ENCODE measurements around the gene RSPH6A. TPM values are rescaled to one million over a fixed set of nuclear protein-coding genes. Genes with fewer than 3 reads are reported as not detected.

RSPH6A gene
- total RNA-seq (under 1 TPM in 3 of 7 donors, not detected in 4; 0.19 to 0.41 (median 0.33) TPM), polyA plus RNA-seq (under 1 TPM in 1 of 3 donors, not detected in 2; 0.13 TPM)
- long read RNA-seq, donor 1 = 0 reads
- long read RNA-seq, donor 2 = 0 reads

- WGBS, 5 donors = 22 to 33% (median 27%) methylated on average over 35 to 40 of the region's 40 CpGs
- Histone ChIP-seq H3K4me3 (peak within 1 kb of the TSS in 7 of 8 donors; percentile 8 to 62 (median 27)), H3K9me3 (no peaks in the 10 kb centered on the region), H3K4me1 (peaks cover 0 to 38% (median 23%) of the 10 kb centered on the region in 6 donors), H3K36me3 (peaks cover 0 to 48% (median 8%) of the 10 kb centered on the region in 6 donors), H3K27me3 (replicated peaks in 1 of 7) (peaks cover 0 to 46% (median 3%) of the 10 kb centered on the region in 7 donors), H3K27ac (no peak within 1 kb of the TSS)
- TF ChIP-seq POLR2AphosphoS5 (IDR thresholded peaks at IDR 0.05) = peak in 1 of 3 donors; percentile 37
- no peak for TF ChIP-seq CTCF (IDR thresholded peaks at IDR 0.05 in 8 of 11, conservative IDR thresholded peaks at IDR 0.05 in 3 of 11)
- no peak for TF ChIP-seq POLR2A (IDR thresholded peaks at IDR 0.05)
- DNase-seq = no peak
- intact Hi-C loops (cut with DNase I; ENCODE audit: low total_unique reads) = no loop called here
Observed at GRCh38 chr19:45814851-45815480, at the start of gene RSPH6A. TSS of gene RSPH6A (minus strand) at chr19:45815308. CDS start at chr19:45815176, 132 bp downstream.

GRCh38 chr19:45864629-45865082 lies 49.5 kb upstream of the RSPH6A start:
- no peak overlapping the region for H3K27ac ChIP-seq
- peaks cover 0 to 19% (median 4%) of the 10 kb centered on the region in 6 donors for H3K36me3 ChIP-seq
- TF ChIP-seq CTCF (IDR thresholded peaks at IDR 0.05 in 8 of 11, conservative IDR thresholded peaks at IDR 0.05 in 3 of 11) = no peak
- peak overlapping the region in 2 of 8 donors; percentile 90 to 99 for H3K4me3 ChIP-seq
- 33 to 51% (median 39%) methylated on average over 12 of the region's 12 CpGs for WGBS, 5 donors
- no peaks in the 10 kb centered on the region for H3K9me3 ChIP-seq
- no peak for DNase-seq
- H3K4me1 ChIP-seq = peaks cover 25 to 45% (median 39%) of the 10 kb centered on the region in 6 donors
- intact Hi-C loops (cut with DNase I; ENCODE audit: low total_unique reads) = no loop called here
- H3K27me3 ChIP-seq (replicated peaks in 1 of 7) = peaks cover 0 to 28% (median 14%) of the 10 kb centered on the region in 7 donors

- Histone ChIP-seq H3K27ac (peak within 1 kb of the TSS in 4 of 8 donors; percentile 93 to 96 (median 94)), H3K4me3 (peak within 1 kb of the TSS; percentile 86 to 99 (median 92)), H3K9me3 (no peaks in the 10 kb centered on the region), H3K27me3 (replicated peaks in 1 of 7) (peaks cover 0 to 28% (median 14%) of the 10 kb centered on the region in 7 donors), H3K4me1 (peaks cover 25 to 49% (median 39%) of the 10 kb centered on the region in 6 donors), H3K36me3 (peaks cover 0 to 25% (median 10%) of the 10 kb centered on the region in 6 donors)
- DNase-seq = peak; percentile 90
- WGBS, 5 donors = 2 to 4% (median 3%) methylated on average over 37 to 71 of the region's 71 CpGs
- intact Hi-C loops (cut with DNase I; ENCODE audit: low total_unique reads) = no loop called here
- peak in 10 of 11 experiments; percentile 49 to 85 (median 70) for TF ChIP-seq CTCF (IDR thresholded peaks at IDR 0.05 in 8 of 11, conservative IDR thresholded peaks at IDR 0.05 in 3 of 11)
- peak in 2 of 3 donors; percentile 26 to 34 for TF ChIP-seq POLR2AphosphoS5 (IDR thresholded peaks at IDR 0.05)
- TF ChIP-seq POLR2A (IDR thresholded peaks at IDR 0.05) = no peak
Observed at GRCh38 chr19:45863840-45864628, 48.9 kb upstream of the RSPH6A start, which contains the start of gene FOXA3. TSS of gene FOXA3 (plus strand) at chr19:45864326. CDS start at chr19:45864457, 131 bp downstream.

All from spleen (tissue), 13 donors.